ENCODE results near the gene B3GNT9.

B3GNT9 gene

GRCh38 chr16:67166110-67166547 is 15.3 kb upstream of the B3GNT9 start:
- no peak for DNase-seq

DNA sequence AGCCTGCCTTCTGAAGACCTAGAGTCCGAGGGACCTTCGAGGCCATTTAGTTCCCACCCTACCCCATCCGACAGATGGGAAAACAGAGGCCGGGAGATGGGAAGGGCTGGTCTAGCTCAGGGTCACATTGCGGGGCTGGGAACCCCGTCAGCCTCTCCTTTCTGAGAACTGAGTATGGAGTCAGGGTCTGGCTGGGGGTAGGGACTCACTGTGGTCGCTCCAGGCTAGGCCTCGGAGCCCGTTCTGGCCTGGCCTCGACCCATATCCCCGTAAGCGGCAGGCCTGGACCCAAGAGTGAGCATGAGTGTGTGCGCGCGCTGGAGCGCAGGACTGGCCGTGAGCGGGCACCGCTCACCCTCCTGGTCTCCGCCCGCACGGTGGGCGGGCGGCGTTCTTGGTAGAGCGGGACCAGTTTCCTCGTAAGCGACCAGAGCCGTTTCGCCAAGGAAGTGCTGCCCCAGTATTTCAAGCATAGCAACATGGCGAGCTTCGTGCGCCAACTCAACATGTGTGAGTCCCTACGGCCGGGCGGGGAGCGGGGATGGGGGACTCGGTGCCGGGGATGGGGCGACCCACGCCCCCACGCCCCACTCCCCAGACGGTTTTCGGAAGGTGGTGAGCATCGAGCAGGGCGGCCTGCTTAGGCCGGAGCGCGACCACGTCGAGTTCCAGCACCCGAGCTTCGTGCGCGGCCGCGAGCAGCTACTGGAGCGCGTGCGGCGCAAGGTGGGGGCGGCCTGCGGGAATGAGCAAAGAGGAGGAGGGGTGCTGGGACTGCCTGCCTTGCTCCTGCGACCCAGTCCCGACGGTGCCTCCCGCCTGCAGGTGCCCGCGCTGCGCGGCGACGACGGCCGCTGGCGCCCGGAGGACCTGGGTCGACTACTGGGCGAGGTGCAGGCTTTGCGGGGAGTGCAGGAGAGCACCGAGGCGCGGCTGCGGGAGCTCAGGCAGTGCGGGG is 14.6 kb upstream of the B3GNT9 start:
- DNase-seq = peak; percentile 46

- peak; percentile 47 for DNase-seq
Observed at GRCh38 chr16:67164599-67165061, 13.8 kb upstream of the B3GNT9 start, which contains the start of gene HSF4. Gene HSF4, plus strand, starts transcription at chr16:67164745. Its CDS starts 67 bp downstream, at chr16:67164812.

DNA sequence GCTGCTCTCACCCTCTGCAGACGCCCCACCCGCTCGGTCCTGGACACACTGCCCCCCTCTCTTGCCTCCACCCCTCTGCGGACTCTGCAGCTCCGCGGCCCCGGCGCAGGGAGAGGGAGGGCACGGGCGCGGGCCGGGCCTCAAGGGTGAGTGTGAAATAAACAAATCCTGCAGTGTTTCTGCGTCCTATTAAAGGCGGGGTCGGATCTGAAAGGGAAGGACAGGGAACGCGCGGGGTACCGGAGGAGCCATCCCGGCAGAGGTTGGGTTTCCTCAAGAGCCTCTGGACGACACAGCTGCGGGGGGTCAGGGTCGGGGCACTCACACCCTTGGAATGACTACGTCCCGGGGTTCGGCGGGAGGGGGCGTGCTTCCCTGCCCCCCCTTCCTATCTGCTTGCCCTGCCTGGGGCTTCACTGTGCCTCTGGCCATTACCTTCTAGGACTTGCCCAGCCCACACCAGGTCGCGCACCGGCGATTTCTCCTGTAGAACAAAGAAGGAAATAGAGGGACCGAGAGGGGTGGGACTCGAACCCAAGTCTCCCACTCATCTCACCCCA is 13.3 kb upstream of the B3GNT9 start:
- no peak for DNase-seq

GRCh38 chr16:67163164-67163998 is 12.6 kb upstream of the B3GNT9 start:
- peak; percentile 66 for DNase-seq

GRCh38 chr16:67162506-67163163 is 11.8 kb upstream of the B3GNT9 start:
- peak; percentile 53 for DNase-seq

- no peak for DNase-seq
Observed at GRCh38 chr16:67161595-67162058, 10.8 kb upstream of the B3GNT9 start.

DNA sequence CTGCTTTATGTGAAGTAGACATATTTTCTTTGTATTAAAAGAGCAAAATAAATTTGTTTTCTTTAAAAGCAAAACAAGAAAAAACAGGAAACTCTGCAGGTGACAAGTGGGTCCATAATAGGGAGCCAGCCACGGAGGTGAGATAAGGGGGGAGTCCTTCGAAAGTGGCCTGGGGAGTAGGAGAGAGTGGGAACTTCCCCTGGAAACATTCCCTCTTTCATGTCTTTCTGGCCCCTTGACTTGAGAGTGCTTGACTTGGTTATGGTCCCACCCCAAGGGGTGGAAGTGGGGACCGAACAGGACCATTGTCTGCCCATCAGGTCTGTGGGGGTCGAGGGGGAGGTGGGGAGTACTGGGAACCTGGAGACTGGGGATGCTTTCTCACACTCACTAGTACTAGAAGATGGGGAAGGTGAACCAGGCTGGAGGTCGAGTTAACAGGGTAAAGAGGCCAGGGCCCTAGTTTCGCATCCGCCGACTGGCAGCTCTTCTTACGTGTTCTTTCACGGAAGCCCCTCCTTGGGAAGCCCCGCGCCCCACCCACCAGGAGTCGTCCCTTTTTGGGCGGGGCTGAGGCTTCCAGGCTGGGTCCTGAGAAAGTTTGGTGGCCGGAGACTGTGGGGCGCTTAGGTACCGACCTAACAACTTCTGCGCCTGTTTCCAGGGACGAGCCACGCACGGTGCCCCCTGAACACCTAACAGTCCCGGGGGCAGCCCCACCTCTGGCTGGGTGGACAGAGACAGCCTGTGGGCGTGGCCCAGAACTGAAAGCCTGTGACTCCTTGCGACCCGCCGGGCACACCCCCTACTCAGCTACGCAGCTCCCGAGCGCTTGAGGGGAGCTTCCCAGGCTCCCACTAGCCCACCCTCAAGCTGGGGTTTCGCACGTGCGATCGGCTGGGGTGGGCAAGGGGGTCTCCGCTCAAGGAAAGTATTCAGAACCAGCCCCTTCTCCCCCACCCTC is 8.1 kb upstream of the B3GNT9 start:
- DNase-seq = peak; percentile 64

GRCh38 chr16:67157892-67158635 is 7.3 kb upstream of the B3GNT9 start:
- DNase-seq = no peak

DNA sequence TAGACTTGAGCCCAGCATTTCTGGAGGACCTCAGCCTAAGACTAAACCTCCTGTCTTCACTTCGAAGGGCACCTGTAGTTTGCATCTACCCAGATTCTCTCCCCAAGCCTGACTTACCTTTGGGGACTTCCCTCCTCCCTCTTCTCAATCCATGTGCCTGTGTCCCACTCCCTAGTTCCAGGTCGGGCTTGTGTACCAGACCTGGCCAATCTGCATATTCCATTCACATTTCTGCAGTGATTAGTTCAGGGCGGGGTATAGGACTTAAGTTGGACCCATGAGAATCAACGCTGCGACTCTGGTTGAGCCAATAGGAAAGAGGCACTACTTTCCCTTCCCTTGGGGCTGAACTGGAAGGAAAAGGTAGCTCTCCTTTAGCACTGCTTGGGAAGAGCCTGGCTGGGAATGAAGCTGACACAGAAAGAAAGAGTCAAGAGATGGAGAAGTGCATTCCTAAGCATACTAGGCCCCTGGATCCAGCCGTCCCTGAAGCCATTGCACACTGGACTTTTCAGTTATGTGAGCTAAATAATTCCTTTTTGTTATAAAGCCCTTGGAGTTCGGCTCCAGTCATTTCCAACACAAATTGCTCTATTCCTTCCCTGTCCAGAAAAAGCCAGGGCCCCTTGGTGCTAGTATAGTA is 6.4 kb upstream of the B3GNT9 start:
- no peak for DNase-seq

- no peak for DNase-seq
Observed at GRCh38 chr16:67156143-67156844, 5.5 kb upstream of the B3GNT9 start.

DNA sequence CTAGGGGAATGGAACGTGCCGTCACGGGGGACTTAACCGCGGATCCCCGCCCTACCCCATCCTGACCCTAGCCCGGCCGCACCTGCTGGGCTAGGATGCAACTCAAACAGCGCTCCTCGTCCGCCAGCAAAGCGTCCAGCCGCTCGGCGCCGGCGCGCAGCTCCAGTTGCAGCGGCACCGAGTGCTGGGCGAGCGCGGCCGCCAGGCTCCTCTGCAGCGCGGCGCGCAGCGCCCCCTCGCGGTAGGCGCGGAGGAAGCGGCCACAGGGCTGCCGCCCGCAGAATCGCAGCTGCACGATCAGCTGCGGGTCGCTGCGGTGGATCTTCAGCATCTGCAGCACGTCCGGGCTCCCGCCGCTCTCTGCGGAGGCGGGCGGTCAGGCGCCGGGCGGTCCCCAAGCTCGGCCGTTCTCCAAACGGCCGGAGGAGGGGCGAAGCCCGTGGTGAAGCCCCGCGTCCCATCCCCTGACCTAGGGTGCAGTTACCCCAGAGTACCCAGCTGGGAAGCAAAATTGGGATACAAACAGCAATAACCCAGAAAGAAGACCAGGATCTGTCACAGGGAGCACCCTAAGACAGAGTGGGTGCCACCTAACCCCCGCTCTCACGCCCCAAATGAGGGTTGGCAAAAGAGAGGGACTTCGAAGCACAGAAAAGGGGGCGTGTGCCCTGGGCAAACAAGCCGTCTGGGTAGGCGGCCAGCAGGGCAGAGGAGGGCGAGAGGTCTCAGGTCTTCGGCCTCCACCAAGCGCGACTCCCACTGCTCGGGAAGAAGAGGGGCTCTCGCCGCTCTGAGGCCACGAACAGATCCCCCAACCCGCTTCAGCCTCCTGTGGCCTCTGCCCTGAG is 4.7 kb upstream of the B3GNT9 start:
- DNase-seq = peak; percentile 86

DNA sequence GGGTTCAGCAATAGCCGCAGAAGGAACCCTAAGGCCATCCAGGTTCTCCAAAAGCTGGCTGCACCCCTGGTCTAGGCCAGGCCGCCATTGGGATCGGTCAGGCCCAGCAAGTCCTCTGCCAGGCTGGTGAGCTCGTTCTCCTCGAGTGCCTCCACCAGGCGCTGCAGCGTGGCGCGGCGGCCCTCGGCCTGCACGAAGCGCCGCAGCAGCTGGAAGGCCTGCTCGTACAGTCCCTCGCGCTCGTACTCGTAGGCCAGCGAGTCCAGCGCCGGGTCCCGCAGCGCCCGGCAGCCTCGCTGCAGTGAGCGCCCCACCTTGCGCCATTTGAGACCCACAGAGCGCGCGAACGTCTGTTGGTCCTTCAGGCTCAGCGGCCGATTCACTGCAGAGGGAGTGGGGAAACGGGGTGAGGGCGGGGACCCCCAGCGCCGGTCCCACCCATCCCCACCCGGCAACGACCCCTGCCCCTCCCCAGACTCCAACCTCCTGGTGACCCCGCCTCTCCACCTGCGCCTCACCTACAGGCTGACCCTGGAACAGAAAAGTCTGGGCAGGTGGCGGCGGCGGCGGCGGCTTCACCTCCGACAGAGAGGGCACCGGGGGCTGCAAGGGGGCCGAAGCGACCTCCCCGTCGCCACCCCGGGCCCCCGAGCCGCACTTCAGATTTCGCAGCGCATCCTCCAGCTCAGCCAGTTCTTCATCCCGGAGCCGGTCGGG is 3.9 kb upstream of the B3GNT9 start:
- no peak for DNase-seq

DNA sequence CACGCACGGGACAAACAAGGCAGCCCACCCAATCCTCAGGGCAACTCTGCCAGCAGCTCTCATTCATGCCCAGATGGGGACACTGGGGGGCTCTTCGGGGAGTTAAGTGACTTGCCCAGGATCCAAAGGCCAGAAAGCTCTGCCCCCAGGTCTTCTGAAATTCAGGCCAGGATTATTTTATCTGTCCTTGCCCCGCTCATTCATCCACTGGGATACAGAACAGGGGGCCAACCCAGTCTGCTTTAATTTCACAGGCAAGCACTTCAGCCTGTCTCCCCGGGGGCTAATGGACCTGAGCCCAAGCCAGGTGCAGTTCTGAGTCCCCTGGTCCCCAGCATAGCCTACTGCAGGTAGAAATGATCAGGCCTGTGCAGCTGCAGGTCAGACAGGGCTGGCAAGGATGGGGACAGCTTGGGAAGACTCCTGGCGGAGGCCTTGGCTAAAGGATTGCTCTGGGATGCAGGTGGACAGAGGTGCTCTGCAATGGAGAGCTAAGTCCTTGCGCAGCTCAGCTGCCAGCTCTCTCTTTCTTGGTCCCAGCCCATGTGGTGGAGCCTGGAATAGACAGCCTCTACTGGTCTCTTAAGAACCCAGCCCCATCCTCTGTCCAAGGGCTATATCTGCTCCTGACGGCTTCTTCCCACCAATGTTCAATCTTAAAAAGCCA is 766 bp upstream of the B3GNT9 start:
- DNase-seq = no peak

DNA sequence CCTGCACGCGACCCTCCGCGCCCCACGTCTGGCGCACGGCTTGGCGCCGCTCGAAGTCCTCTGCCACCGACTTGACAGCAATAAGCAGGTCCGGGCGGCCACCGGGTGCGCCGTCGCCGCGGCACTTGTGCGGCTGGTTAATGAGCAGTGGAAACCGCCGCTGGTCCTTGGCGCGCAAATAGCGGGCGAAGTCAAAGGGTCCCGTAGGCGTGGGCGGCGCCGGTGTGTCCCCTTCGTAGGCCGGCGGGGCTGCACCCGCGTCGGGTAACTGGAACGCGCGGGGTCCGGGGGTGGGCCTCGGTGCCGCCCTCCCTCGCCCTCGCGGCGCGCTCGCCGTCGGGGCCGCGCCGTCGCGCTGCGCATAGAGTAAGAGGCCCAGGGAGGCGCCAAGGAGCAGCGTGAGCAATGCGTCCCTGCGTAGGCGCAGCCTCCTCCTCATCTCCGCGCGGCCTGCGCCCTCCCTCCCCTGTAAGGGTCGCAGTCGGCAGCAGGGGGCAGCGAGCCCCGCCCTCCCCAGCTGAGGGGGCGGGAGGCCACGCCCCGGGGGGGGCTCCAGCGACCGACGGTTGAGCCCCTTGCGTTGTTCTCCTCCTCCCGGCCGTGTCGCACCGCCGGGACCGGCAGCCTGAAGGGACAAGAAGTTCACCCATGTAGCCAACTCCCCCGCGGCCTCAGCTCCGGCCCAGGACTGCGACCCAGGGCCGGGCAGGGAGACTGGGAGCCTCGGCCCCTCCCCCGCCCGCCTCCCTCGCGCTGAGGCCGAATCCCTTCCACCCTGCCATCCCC is 558 bp downstream of the B3GNT9 start:
- DNase-seq = peak; percentile 70
